ENCODE data around the gene LBHD1. TPM values are rescaled to one million over a fixed set of nuclear protein-coding genes. Genes with fewer than 3 reads are reported as not detected.
"Not testable (repeated sequence)": the region's sequence is repeated elsewhere in the genome, so short reads cannot be mapped to it uniquely, and the experiment has no call there.

LBHD1 gene
- total RNA-seq, 1 experiment from 2014 or later: 10.1 TPM

- peaks cover 60% of the 10 kb centered on the region for H3K36me3 ChIP-seq
- peak; percentile 98 to 99 for DNase-seq (ENCODE audit: low read depth in 1 of 2, low spot score in 2 of 2)
- no peaks in the 10 kb centered on the region; the same call in 1 of the 2 replicates for H3K9me3 ChIP-seq (replicated peaks)
- H3K4me1 ChIP-seq (replicated peaks): peaks cover 14% of the 10 kb centered on the region
- peak within 1 kb of the TSS; percentile 37 for H3K27ac ChIP-seq
- H3K4me3 ChIP-seq: peak within 1 kb of the TSS; percentile 61
- H3K27me3 ChIP-seq (replicated peaks): no peaks in the 10 kb centered on the region
Measured at GRCh38 chr11:62665075-62665598, 6.9 kb downstream of the LBHD1 start, which contains the start of the genes C11orf98 and CSKMT. TSS of gene C11orf98 (minus strand) at chr11:62665210. CDS start at chr11:62665169, 41 bp downstream. TSS of gene CSKMT (plus strand) at chr11:62665312. CDS start at chr11:62665880, 568 bp downstream.

DNA sequence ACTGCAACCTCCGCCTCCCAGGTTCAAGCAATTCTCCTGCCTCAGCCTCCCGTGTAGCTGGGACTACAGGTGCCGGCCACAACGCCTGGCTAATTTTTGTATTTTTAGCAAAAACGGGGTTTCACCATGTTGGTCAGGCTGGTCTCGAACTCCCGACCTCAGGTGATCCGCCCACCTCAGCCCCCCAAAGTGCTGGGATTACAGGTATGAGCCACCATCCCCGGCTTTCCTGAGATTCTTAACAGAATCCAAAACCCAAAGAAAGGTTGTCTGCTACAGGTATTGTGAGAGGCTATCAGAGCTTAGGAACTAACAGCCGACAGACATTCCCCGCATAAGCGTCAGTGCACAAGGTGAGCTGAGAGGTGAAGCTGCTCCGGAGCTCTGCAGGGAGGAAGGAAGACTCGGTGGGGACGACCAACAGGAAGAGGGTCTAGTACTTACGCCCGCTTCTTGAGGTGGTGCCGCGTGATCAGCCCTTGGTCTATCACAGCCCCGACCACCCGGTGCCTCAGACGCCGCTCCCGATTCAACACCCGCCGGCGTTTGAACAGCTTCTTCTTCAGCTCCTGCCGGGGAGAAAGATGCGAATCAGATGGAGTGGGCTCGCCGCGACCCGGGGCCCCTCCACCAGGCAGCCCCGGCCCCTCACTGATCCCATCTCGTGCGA lies 7.5 kb downstream of the LBHD1 start:
- peaks cover 14% of the 10 kb centered on the region for H3K4me1 ChIP-seq (replicated peaks)
- no peaks in the 10 kb centered on the region; the same call in 1 of the 2 replicates for H3K9me3 ChIP-seq (replicated peaks)
- H3K36me3 ChIP-seq: peaks cover 56% of the 10 kb centered on the region
- H3K27ac ChIP-seq: peak overlapping the region; percentile 37
- no peaks in the 10 kb centered on the region for H3K27me3 ChIP-seq (replicated peaks)
- peak overlapping the region; percentile 61 for H3K4me3 ChIP-seq
- DNase-seq (ENCODE audit: low read depth in 1 of 2, low spot score in 2 of 2): peak in 1 of 2 experiments; percentile 69

DNA sequence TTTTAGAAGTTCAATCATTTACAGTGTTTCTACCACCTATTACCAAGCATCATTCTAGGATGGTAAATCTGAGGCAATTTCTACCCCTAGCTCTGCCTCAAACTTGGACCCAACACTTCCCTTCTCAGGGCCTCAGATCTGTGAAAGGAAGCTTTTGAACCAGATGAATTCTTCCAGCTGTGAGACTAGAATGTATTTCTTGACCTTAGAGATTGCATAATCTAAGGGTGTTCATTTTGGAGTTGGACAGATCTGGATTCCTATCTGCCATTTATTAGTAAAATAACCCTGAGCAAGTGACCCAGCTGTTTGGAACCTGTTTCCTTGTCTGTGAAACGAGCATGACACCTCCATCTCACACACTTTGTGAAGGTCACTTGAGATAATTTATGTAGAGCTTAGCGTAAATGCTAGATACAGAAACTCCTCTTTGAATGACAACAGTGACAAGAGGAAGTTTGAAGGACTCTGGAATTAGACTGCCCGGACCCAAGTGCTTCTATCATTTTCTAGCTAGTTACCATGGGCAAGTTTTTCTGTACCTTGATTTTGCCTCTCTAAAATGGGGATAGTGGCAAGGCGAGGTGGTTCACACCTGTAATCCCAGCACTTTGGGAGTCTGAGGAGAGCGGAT lies 15.2 kb downstream of the LBHD1 start:
- no peaks in the 10 kb centered on the region for H3K27me3 ChIP-seq (replicated peaks)
- no peaks in the 10 kb centered on the region; the same call in 1 of the 2 replicates for H3K9me3 ChIP-seq (replicated peaks)
- peaks cover 7% of the 10 kb centered on the region for H3K4me1 ChIP-seq (replicated peaks)
- H3K4me3 ChIP-seq: no peak overlapping the region
- peaks cover 16% of the 10 kb centered on the region for H3K36me3 ChIP-seq
- no peak overlapping the region for H3K27ac ChIP-seq
- DNase-seq (ENCODE audit: low read depth in 1 of 2, low spot score in 2 of 2): no peak

DNA sequence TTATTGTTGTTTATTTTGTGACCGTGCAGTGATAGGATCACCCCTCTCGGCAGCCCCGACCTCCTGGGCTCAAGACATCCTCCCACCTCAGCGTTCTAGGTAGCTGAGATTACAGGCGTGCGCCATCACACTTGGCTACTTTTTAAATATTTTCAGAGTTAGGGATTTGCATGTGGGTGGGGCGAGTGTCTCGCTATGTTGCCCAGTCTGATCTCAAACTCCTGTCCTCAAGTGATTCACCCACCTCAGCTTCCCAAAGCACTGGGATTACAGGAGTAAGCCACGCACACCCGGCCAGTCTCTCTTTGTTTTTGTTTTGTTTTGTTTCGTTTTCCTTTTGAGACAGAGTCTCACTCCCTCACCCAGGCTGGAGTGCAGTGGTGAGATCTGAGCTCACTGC lies 17.8 kb downstream of the LBHD1 start:
- Histone ChIP-seq H3K4me3 (no peak overlapping the region), H3K4me1 (replicated peaks) (peaks cover 7% of the 10 kb centered on the region), H3K27me3 (replicated peaks) (no peaks in the 10 kb centered on the region), H3K27ac (no peak overlapping the region), H3K9me3 (replicated peaks) (no peaks in the 10 kb centered on the region; the same call in 1 of the 2 replicates), H3K36me3 (peaks cover 16% of the 10 kb centered on the region)
- DNase-seq (ENCODE audit: low read depth in 1 of 2, low spot score in 2 of 2): no peak

DNA sequence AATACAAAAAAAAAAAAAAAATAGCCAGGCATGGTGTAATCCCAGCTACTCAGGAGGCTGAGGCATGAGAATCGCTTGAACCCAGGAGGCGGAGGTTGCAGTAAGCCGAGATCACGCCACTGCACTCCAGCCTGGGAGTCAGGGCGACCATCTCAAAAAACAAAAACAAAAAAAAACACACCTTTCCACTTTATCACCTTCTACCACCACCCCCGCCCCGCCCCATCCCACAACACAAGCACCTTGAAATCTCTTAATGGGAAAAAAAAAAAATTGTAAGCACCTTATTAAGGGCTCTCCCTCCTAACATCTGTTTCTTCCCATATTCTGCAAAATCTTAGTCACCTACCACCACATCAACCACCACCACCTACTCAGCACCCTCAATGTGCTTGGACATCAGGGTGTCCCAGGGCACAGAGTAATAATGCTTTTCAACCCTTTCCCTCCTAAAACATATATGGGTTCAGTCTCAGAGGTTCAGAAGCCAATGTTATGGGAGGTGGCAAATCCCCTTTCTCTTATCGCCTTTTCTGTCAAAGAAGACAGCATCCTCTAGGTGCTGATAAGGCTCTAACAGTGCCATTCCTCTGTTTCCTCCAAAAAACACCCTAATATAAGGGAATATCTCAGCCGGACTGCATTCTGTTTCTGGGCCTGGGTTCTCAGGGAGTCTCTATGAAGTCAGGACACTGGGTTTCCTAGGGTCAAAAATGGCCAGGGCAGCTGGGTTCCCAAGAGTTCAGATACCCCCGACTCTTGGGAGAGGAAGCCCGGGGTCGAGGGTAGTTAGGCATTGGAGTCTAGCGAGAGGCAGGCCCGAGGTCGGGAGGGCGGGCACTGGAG lies 19.7 kb downstream of the LBHD1 start:
- no peaks in the 10 kb centered on the region for H3K27me3 ChIP-seq (replicated peaks)
- peaks cover 7% of the 10 kb centered on the region for H3K4me1 ChIP-seq (replicated peaks)
- DNase-seq (ENCODE audit: low read depth in 1 of 2, low spot score in 2 of 2): no peak
- H3K36me3 ChIP-seq: peaks cover 35% of the 10 kb centered on the region
- no peaks in the 10 kb centered on the region; the same call in 1 of the 2 replicates for H3K9me3 ChIP-seq (replicated peaks)
- H3K4me3 ChIP-seq: peak overlapping the region; percentile 95
- peak overlapping the region; percentile 59 for H3K27ac ChIP-seq

DNA sequence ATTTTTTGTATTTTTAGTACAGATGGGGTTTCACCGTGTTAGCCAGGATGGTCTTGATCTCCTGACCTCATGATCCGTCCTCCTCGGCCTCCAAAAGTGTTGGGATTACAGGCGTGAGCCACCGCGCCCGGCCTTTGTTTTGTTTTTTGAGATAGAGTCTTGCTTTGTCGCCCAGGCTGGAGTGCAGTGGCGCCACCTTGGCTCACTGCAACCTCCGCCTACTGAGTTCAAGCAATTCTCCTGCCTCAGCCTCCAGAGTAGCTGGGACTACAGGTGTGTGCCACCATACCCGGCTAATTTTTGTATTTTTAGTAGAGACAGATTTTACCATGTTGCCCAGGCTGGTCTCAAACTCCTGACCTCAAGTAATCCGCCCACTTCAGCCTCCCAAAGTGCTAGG lies 21.8 kb downstream of the LBHD1 start:
- not testable (repeated sequence) for DNase-seq (ENCODE audit: low read depth in 1 of 2, low spot score in 2 of 2)

GRCh38 chr11:62649486-62649885 lies 22.6 kb downstream of the LBHD1 start:
- Histone ChIP-seq H3K9me3 (replicated peaks) (no peaks in the 10 kb centered on the region; the same call in 1 of the 2 replicates), H3K36me3 (peaks cover 56% of the 10 kb centered on the region), H3K27me3 (replicated peaks) (no peaks in the 10 kb centered on the region), H3K4me1 (replicated peaks) (peaks cover 20% of the 10 kb centered on the region), H3K27ac (no peak overlapping the region), H3K4me3 (no peak overlapping the region)
- no peak for DNase-seq (ENCODE audit: low read depth in 1 of 2, low spot score in 2 of 2)

More for the DNA sequence above, 21.8 kb downstream of the LBHD1 start:
- peaks cover 49% of the 10 kb centered on the region for H3K36me3 ChIP-seq
- peaks cover 16% of the 10 kb centered on the region for H3K4me1 ChIP-seq (replicated peaks)
- not testable (repeated sequence) for H3K4me3 ChIP-seq; H3K27ac ChIP-seq; H3K27me3 ChIP-seq (replicated peaks); H3K9me3 ChIP-seq (replicated peaks)

DNA sequence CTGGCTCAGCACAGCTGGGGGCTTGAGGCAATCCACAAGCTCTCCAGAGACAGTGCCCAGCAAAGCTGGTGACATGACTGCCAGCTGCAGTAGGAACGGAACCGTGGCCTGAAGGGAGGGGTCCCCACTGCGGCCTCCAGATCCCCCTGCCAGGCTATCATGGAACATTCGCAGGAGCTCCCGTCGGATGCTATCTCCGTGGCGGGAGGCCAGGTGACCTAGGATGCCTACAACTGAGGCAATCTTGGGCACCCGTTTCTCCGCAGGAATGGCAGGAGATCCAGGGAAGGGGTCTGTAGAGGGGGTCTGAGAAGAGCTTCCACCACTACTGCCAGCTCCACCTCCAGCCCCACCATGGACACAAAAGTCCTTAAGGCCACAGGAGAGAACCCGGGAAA lies 23.1 kb downstream of the LBHD1 start:
- Histone ChIP-seq H3K27ac (no peak overlapping the region), H3K36me3 (peaks cover 61% of the 10 kb centered on the region), H3K4me1 (replicated peaks) (peaks cover 15% of the 10 kb centered on the region), H3K4me3 (no peak overlapping the region), H3K27me3 (replicated peaks) (no peaks in the 10 kb centered on the region), H3K9me3 (replicated peaks) (no peaks in the 10 kb centered on the region; the same call in 1 of the 2 replicates)
- no peak for DNase-seq (ENCODE audit: low read depth in 1 of 2, low spot score in 2 of 2)

- peaks cover 15% of the 10 kb centered on the region for H3K4me1 ChIP-seq (replicated peaks)
- H3K27me3 ChIP-seq (replicated peaks): no peaks in the 10 kb centered on the region
- peaks cover 67% of the 10 kb centered on the region for H3K36me3 ChIP-seq
- H3K27ac ChIP-seq: no peak overlapping the region
- DNase-seq (ENCODE audit: low read depth in 1 of 2, low spot score in 2 of 2): no peak
- H3K4me3 ChIP-seq: no peak overlapping the region
- no peaks in the 10 kb centered on the region; the same call in 1 of the 2 replicates for H3K9me3 ChIP-seq (replicated peaks)
Measured at GRCh38 chr11:62648185-62648966, 23.7 kb downstream of the LBHD1 start.

DNA sequence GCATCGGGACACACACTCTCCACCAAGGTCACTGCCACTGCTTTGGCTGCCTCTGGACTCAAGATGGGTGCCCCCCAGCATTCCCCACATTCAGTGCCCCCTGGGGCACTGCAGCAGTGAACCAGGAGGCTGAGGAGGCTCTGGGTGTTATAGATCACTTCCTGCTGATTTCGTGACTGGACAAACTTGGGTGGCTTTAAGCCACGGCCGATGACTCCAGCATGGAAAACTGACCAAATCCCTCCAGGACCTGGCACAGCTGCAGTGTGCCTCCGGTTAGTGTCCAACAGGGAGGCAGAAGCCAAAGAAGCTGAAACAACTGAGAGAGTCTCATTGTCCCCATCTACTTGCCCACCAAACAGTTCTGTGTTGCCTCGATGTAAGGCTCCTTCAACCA lies 24.5 kb downstream of the LBHD1 start:
- Histone ChIP-seq H3K36me3 (peaks cover 71% of the 10 kb centered on the region), H3K9me3 (replicated peaks) (no peaks in the 10 kb centered on the region), H3K4me3 (no peak overlapping the region), H3K27ac (no peak overlapping the region), H3K4me1 (replicated peaks) (peaks cover 15% of the 10 kb centered on the region), H3K27me3 (replicated peaks) (no peaks in the 10 kb centered on the region)
- no peak for DNase-seq (ENCODE audit: low read depth in 1 of 2, low spot score in 2 of 2)

- no peak overlapping the region for H3K27ac ChIP-seq
- H3K4me3 ChIP-seq: no peak overlapping the region
- no peaks in the 10 kb centered on the region for H3K27me3 ChIP-seq (replicated peaks)
- no peak for DNase-seq (ENCODE audit: low read depth in 1 of 2, low spot score in 2 of 2)
- peaks cover 77% of the 10 kb centered on the region for H3K36me3 ChIP-seq
- no peaks in the 10 kb centered on the region for H3K9me3 ChIP-seq (replicated peaks)
- H3K4me1 ChIP-seq (replicated peaks): peaks cover 15% of the 10 kb centered on the region
Measured at GRCh38 chr11:62646825-62647608, 25.1 kb downstream of the LBHD1 start.
